ENCODE results near the gene AK9.

Gene AK9

GRCh38 chr6:109511832-109512231 lies 179.2 kb downstream of the AK9 start:
- no peak for DNase-seq (ENCODE audit: low read depth)

- no peak for DNase-seq (ENCODE audit: low read depth)
These were observed 180.6 kb downstream of the AK9 start for GRCh38 chr6:109510358-109510757.

GRCh38 chr6:109508166-109508860 lies 182.7 kb downstream of the AK9 start:
- DNase-seq (ENCODE audit: low read depth), result no peak

GRCh38 chr6:109507490-109508072 lies 183.4 kb downstream of the AK9 start:
- no peak for DNase-seq (ENCODE audit: low read depth)

- DNase-seq (ENCODE audit: low read depth), result no peak
These were observed 184.2 kb downstream of the AK9 start for GRCh38 chr6:109506841-109507240.

GRCh38 chr6:109506314-109506713 lies 184.7 kb downstream of the AK9 start:
- no peak for DNase-seq (ENCODE audit: low read depth)

- no peak for DNase-seq (ENCODE audit: low read depth)
These were observed 187.4 kb downstream of the AK9 start for GRCh38 chr6:109503327-109504224.

- no peak for DNase-seq (ENCODE audit: low read depth)
These were observed 192.1 kb downstream of the AK9 start for GRCh38 chr6:109498936-109499335.

- no peak for DNase-seq (ENCODE audit: low read depth)
These were observed 192.9 kb downstream of the AK9 start for GRCh38 chr6:109498052-109498451.

GRCh38 chr6:109496036-109496772 lies 194.8 kb downstream of the AK9 start:
- no peak for DNase-seq (ENCODE audit: low read depth)

- no peak for DNase-seq (ENCODE audit: low read depth)
These were observed 197.1 kb downstream of the AK9 start for GRCh38 chr6:109493865-109494264.

- no peak for DNase-seq (ENCODE audit: low read depth)
These were observed 199.6 kb downstream of the AK9 start for GRCh38 chr6:109491207-109491938.

GRCh38 chr6:109490713-109491112 lies 200.3 kb downstream of the AK9 start:
- DNase-seq (ENCODE audit: low read depth), result no peak

- no peak for DNase-seq (ENCODE audit: low read depth)
These were observed 203.0 kb downstream of the AK9 start for GRCh38 chr6:109488001-109488400.

GRCh38 chr6:109486068-109486467 lies 204.9 kb downstream of the AK9 start:
- no peak for DNase-seq (ENCODE audit: low read depth)

GRCh38 chr6:109485266-109485935 lies 205.6 kb downstream of the AK9 start:
- DNase-seq (ENCODE audit: low read depth), result no peak

GRCh38 chr6:109484122-109484521 lies 206.9 kb downstream of the AK9 start:
- no peak for DNase-seq (ENCODE audit: low read depth)

GRCh38 chr6:109483735-109484057 lies 207.3 kb downstream of the AK9 start:
- DNase-seq (ENCODE audit: low read depth), result no peak

- DNase-seq (ENCODE audit: low read depth), result peak; percentile 67
These were observed 207.9 kb downstream of the AK9 start, which contains the start of gene ZBTB24 for GRCh38 chr6:109482905-109483734. TSS of gene ZBTB24 (minus strand) at chr6:109483219. CDS start at chr6:109482026, 1,193 bp downstream.

- no peak for DNase-seq (ENCODE audit: low read depth)
These were observed 210.0 kb downstream of the AK9 start for GRCh38 chr6:109480993-109481480.

All from fibroblast of the conjunctiva (primary cell).